H9 (cell line): ENCODE results near the gene LACTB. TPM values are rescaled to one million over a fixed set of nuclear protein-coding genes. Genes with fewer than 3 reads are reported as not detected.

ENCODE experiments used
- DNase-seq: peaks from one replicate; pipeline ENCODE4 v3.0.0-alpha.2; 2017
- H2AFZ ChIP-seq: one replicate; pipeline ENCODE4 v1.6.1; 2013; ENCODE audit warnings: mild to moderate bottlenecking, low read length, control low read depth, moderate library complexity
- H2AK5ac ChIP-seq: 2 replicates; pipeline ENCODE4 v1.6.1; 2013; ENCODE audit warnings: low read length, control low read depth, mixed read lengths; ENCODE audit not compliant: insufficient read length
- H2BK120ac ChIP-seq: one replicate; pipeline ENCODE4 v1.6.1; 2013; ENCODE audit warnings: low read depth, mild to moderate bottlenecking, low read length, control low read depth, inconsistent platforms; ENCODE audit not compliant: poor library complexity, severe bottlenecking
- H2BK12ac ChIP-seq: 2 replicates; pipeline ENCODE4 v1.6.1; 2013; ENCODE audit warnings: low read length, control low read depth, mixed read lengths, low read depth; ENCODE audit not compliant: insufficient read length
- H2BK15ac ChIP-seq: 2 replicates; pipeline ENCODE4 v1.6.1; 2013; ENCODE audit warnings: low read depth, low read length, control low read depth
- H2BK20ac ChIP-seq: one replicate; pipeline ENCODE4 v1.6.1; 2013; ENCODE audit warnings: low read depth, mild to moderate bottlenecking, low read length, control low read depth, inconsistent platforms; ENCODE audit not compliant: poor library complexity, severe bottlenecking
- H2BK5ac ChIP-seq: 2 replicates; pipeline ENCODE4 v1.6.1; 2013; ENCODE audit warnings: low read length, control low read depth, mixed read lengths; ENCODE audit not compliant: insufficient read length
- H3K14ac ChIP-seq: 2 replicates; pipeline ENCODE4 v1.6.1; 2013; ENCODE audit warnings: low read length, control low read depth; ENCODE audit not compliant: insufficient read depth
- H3K18ac ChIP-seq: 2 replicates; pipeline ENCODE4 v1.6.1; 2013; ENCODE audit warnings: low read depth, mild to moderate bottlenecking, mixed read lengths, low read length, control low read depth; ENCODE audit not compliant: insufficient read length
- H3K23ac ChIP-seq: 2 replicates; pipeline ENCODE4 v1.6.1; 2013; ENCODE audit warnings: low read length, control low read depth, mixed read lengths, low read depth; ENCODE audit not compliant: insufficient read length
- H3K23me2 ChIP-seq: 2 replicates; pipeline ENCODE4 v1.6.1; 2013; ENCODE audit warnings: low read depth, mild to moderate bottlenecking, mixed read lengths, low read length, control low read depth; ENCODE audit not compliant: insufficient read length, poor library complexity, severe bottlenecking
- H3K27ac ChIP-seq: 2 replicates; pipeline ENCODE4 v1.5.1; 2013; ENCODE audit warnings: low read length, control low read depth, mixed read lengths, low read depth; ENCODE audit not compliant: insufficient read length
- H3K27me3 ChIP-seq: 2 replicates; pipeline ENCODE4 v1.6.1; 2013; ENCODE audit warnings: low read length, control low read depth, inconsistent platforms; ENCODE audit not compliant: insufficient read depth
- H3K4ac ChIP-seq: 2 replicates; pipeline ENCODE4 v1.6.1; 2013; ENCODE audit warnings: low read depth, mild to moderate bottlenecking, control low read depth, inconsistent platforms, low read length, moderate library complexity
- H3K4me1 ChIP-seq: 2 replicates; pipeline ENCODE4 v1.6.1; 2013; ENCODE audit warnings: low read length, control low read depth, inconsistent platforms; ENCODE audit not compliant: insufficient read depth
- H3K4me2 ChIP-seq: 2 replicates; pipeline ENCODE4 v1.6.1; 2013; ENCODE audit warnings: low read length, control low read depth, mixed read lengths; ENCODE audit not compliant: insufficient read length, insufficient read depth
- H3K56ac ChIP-seq: 2 replicates; pipeline ENCODE4 v1.6.1; 2013; ENCODE audit warnings: low read depth, mild to moderate bottlenecking, mixed read lengths, low read length, control low read depth; ENCODE audit not compliant: insufficient read length
- H3K79me1 ChIP-seq: 2 replicates; pipeline ENCODE4 v1.6.1; 2013; ENCODE audit warnings: low read depth, mild to moderate bottlenecking, moderate library complexity, low read length, control low read depth, inconsistent platforms; ENCODE audit not compliant: insufficient read depth, poor library complexity, severe bottlenecking
- H3K79me2 ChIP-seq: 2 replicates; pipeline ENCODE4 v1.6.1; 2013; ENCODE audit warnings: low read length, control low read depth, inconsistent platforms; ENCODE audit not compliant: insufficient read depth
- H3K9ac ChIP-seq: 2 replicates; pipeline ENCODE4 v1.6.1; 2013; ENCODE audit warnings: low read length, control low read depth, mixed read lengths; ENCODE audit not compliant: insufficient read length; ENCODE audit errors: extremely low read depth
- H3K9me3 ChIP-seq: one replicate; pipeline ENCODE4 v1.6.1; 2013; ENCODE audit warnings: low read depth, low read length, inconsistent platforms; ENCODE audit not compliant: control insufficient read depth
- H3T11ph ChIP-seq: one replicate; pipeline ENCODE4 v1.6.1; 2013; ENCODE audit warnings: mild to moderate bottlenecking, low read length, control low read depth, inconsistent platforms
- H4K20me1 ChIP-seq: one replicate; pipeline ENCODE4 v1.6.1; 2013; ENCODE audit not compliant: control insufficient read depth, insufficient read length, insufficient read depth
- H4K5ac ChIP-seq: 2 replicates; pipeline ENCODE4 v1.6.1; 2013; ENCODE audit warnings: low read depth, mild to moderate bottlenecking, mixed read lengths, low read length, control low read depth; ENCODE audit not compliant: insufficient read length
- H4K8ac ChIP-seq: replicated peaks from 2 replicates; pipeline ENCODE4 v1.6.1; 2013; ENCODE audit warnings: low read length, control low read depth, mixed read lengths, low read depth; ENCODE audit not compliant: insufficient read length
- H4K91ac ChIP-seq: 2 replicates; pipeline ENCODE4 v1.6.1; 2013; ENCODE audit warnings: low read depth, mild to moderate bottlenecking, moderate library complexity, mixed read lengths, low read length, control low read depth; ENCODE audit not compliant: insufficient read length
- H3K27ac Mint-ChIP-seq, 3 experiments: 2 replicates in 2 of 3; 3 replicates in 1 of 3; pipeline ENCODE4 v1.8.0; 2020 to 2021; ENCODE audit warnings: mixed read lengths in 3 of 3, mild to moderate bottlenecking in 1 of 3, moderate library complexity in 1 of 3
- H3K27me3 Mint-ChIP-seq: 2 replicates; pipeline ENCODE4 v1.8.0; 2021; ENCODE audit warnings: low read depth, mild to moderate bottlenecking, moderate library complexity, mixed read lengths
- H3K36me3 Mint-ChIP-seq, 3 experiments: 2 replicates in 2 of 3; 3 replicates in 1 of 3; pipeline ENCODE4 v1.8.0; 2020 to 2021; ENCODE audit warnings: low read depth in 3 of 3, mixed read lengths in 3 of 3; ENCODE audit not compliant: insufficient read depth in 1 of 3
- H3K4me1 Mint-ChIP-seq, 2 experiments: 2 replicates each; pipeline ENCODE4 v1.8.0; 2020; ENCODE audit warnings: mixed read lengths in 2 of 2
- H3K4me3 Mint-ChIP-seq, 2 experiments: 2 replicates in 1 of 2; 3 replicates in 1 of 2; pipeline ENCODE4 v1.8.0; 2020 to 2021; ENCODE audit warnings: mild to moderate bottlenecking in 2 of 2, mixed read lengths in 2 of 2, moderate library complexity in 1 of 2
- H3K9me3 Mint-ChIP-seq, 2 experiments: 2 replicates in 1 of 2; 3 replicates in 1 of 2; pipeline ENCODE4 v1.8.0; 2020; ENCODE audit warnings: mild to moderate bottlenecking in 2 of 2, mixed read lengths in 2 of 2, moderate library complexity in 1 of 2
- WGBS: extraction: QIAGEN DNeasy Blood & Tissue Kit; methylation state at CpG from one replicate; pipeline ENCODE4 v1.1.7; 2013; ENCODE audit warnings: missing lambda C conversion rate, low lambda C conversion rate, mixed read lengths; ENCODE audit not compliant: insufficient read length; ENCODE audit errors: extremely low coverage; 5-methylcytosine and 5-hydroxymethylcytosine counted together
- total RNA-seq: library from RNA; stranded (reverse); gene quantifications from 2 replicates; pipeline ENCODE4 v1.2.1, GENCODE V29; 2021
- TF ChIP-seq, protein P1 (sequence below): fragments of 200-600 bp; sonication (generic); conservative IDR thresholded peaks from 3 replicates; pipeline ENCODE4 v1.8.0; 2021; ENCODE audit warnings: antibody characterized with exemption, mild to moderate bottlenecking

LACTB gene
- total RNA-seq, 1 experiment from 2014 or later, result 10.3 TPM

DNA sequence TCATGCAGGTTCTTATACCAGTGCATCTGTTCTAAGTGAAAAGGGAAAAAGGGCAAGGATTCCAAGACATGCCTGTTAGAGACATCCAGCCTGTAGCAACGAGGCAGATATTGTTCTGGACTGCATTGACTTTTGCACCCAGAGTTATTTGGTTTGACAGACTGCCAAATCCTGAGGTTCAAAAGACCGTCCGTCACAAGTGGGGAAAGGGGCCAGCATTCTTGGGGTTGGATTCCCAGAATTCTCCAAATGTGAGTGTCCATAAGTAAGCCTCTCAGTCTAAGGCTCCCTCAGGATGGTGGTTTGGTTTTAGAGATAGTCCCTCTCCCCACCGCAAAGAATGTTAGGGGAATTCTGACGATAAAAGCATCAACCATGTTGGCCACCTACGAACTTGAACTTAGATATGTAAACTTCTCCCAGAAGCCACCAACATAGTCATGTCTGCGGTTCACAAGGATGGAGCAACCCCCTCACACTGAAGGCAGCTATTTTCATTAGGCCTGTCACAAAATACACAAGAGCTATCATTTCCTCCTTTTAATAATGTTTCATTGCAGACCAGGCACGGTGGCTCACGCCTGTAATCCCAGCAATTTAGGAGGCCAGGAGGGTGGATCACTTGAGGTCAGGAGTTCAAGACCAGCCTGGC lies 13.6 kb upstream of the LACTB start:
- no peak overlapping the region for H2BK15ac ChIP-seq
- no peak overlapping the region for H3K18ac ChIP-seq
- H3K27ac ChIP-seq, result no peak overlapping the region
- no peak overlapping the region for H4K8ac ChIP-seq
- H3K4ac ChIP-seq, result no peak overlapping the region
- no peak overlapping the region for H2AFZ ChIP-seq
- TF ChIP-seq, protein P1, sequence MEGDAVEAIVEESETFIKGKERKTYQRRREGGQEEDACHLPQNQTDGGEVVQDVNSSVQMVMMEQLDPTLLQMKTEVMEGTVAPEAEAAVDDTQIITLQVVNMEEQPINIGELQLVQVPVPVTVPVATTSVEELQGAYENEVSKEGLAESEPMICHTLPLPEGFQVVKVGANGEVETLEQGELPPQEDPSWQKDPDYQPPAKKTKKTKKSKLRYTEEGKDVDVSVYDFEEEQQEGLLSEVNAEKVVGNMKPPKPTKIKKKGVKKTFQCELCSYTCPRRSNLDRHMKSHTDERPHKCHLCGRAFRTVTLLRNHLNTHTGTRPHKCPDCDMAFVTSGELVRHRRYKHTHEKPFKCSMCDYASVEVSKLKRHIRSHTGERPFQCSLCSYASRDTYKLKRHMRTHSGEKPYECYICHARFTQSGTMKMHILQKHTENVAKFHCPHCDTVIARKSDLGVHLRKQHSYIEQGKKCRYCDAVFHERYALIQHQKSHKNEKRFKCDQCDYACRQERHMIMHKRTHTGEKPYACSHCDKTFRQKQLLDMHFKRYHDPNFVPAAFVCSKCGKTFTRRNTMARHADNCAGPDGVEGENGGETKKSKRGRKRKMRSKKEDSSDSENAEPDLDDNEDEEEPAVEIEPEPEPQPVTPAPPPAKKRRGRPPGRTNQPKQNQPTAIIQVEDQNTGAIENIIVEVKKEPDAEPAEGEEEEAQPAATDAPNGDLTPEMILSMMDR, result no peak
- H4K20me1 ChIP-seq, result no peaks in the 10 kb centered on the region
- Mint-ChIP-seq H3K9me3 (peaks cover 0 to 7% of the 10 kb centered on the region in 2 experiments; a peak in 1 of 5 replicates), H3K27me3 (no peaks in the 10 kb centered on the region; the same call in none of the 2 replicates), H3K36me3 (peaks cover 0 to 2% (median 0%) of the 10 kb centered on the region in 3 experiments; a peak in 1 of 7 replicates), H3K4me3 (no peak overlapping the region), H3K4me1 (0 out of 4 replicates have a peak, but pooled peaks cover 0 to 5% of the 10 kb centered on the region in 2 experiments), H3K27ac (no peak overlapping the region)
- H2BK5ac ChIP-seq, result no peak overlapping the region
- no CpG with 5 or more reads among the region's 9 CpGs for WGBS
- no peaks in the 10 kb centered on the region for H3K9me3 ChIP-seq
- H2BK20ac ChIP-seq, result no peak overlapping the region
- H3K23ac ChIP-seq, result no peak overlapping the region
- H3K79me2 ChIP-seq, result no peaks in the 10 kb centered on the region
- H3K9ac ChIP-seq, result no peak overlapping the region
- no peaks in the 10 kb centered on the region for H3K4me1 ChIP-seq
- no peaks in the 10 kb centered on the region for H3K23me2 ChIP-seq
- no peak overlapping the region for H3K4me2 ChIP-seq
- no peak overlapping the region for H2BK12ac ChIP-seq
- H2BK120ac ChIP-seq, result no peak overlapping the region
- H4K91ac ChIP-seq, result no peak overlapping the region
- DNase-seq, result no peak
- H3K79me1 ChIP-seq, result no peaks in the 10 kb centered on the region
- H4K5ac ChIP-seq, result no peak overlapping the region
- H3K14ac ChIP-seq, result no peak overlapping the region
- H2AK5ac ChIP-seq, result no peak overlapping the region
- no peak overlapping the region for H3T11ph ChIP-seq
- no peak overlapping the region for H3K56ac ChIP-seq
- no peaks in the 10 kb centered on the region for H3K27me3 ChIP-seq
